ENCODE results near the gene TMEM258.
A peak's percentile ranks its signal among the peaks of the same experiment; 100 is the strongest.

Gene TMEM258

GRCh38 chr11:61792310-61793082 lies at the start of gene TMEM258, which contains the start of gene FEN1:
TMEM258 (minus strand) TSS chr11:61792599; CDS start chr11:61792558, 41 bp downstream.
FEN1 (plus strand) TSS chr11:61792911; CDS start chr11:61795362, 2,451 bp downstream.
- peak; percentile 86 for DNase-seq

GRCh38 chr11:61841636-61842527 lies 49.5 kb upstream of the TMEM258 start:
- no peak for DNase-seq

DNA sequence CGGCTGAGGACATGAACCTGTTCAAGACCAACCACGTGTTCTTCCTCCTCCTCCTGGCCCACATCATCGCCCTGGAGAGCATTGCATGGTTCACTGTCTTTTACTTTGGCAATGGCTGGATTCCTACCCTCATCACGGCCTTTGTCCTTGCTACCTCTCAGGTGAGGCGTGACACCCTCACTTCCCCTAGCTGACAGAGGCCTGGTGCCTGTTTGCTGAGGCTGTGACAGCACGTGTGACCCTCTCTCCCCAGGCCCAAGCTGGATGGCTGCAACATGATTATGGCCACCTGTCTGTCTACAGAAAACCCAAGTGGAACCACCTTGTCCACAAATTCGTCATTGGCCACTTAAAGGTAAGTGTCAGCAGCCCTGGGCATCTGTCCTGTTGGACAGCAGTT lies 48.0 kb upstream of the TMEM258 start:
- no peak for DNase-seq

DNA sequence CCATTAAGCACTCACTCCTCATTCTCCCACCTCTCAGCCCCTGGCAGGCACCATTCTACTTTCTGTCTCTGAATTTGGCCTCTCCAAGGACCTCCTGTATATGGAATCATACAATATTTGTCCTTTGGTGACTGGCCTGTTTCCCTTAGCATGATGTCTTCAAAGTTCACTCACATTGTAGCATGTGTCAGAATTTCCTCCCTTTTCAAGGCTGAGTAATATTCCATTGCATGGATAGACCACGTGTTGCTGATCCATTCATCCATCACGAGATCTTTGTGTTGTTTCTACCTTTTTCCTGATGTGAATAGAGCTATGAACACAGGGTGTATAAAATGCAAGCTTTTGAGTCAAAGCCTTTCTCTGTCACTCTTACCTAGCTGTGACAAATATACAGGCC lies 47.3 kb upstream of the TMEM258 start:
- DNase-seq, result no peak

DNA sequence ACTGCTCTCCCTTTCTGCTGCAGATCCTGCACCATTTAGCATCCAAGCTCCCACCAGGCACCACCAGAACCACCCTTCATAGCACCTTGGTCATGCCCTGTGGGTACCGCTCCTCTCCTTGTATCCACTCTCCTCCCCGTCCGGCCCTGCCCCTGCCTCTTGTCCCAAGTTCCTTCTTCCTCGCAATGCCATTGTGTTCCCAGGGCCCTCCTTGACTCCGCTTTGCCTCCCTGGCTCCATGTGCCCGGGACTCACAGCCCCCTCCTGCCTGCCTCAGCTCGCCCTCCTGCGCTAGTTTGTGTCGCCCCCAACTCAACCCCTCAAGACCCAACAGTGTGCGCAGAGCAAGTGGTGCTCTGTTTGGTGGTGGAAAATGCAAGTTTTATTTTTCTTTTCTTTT lies 46.5 kb upstream of the TMEM258 start:
- DNase-seq, result no peak

GRCh38 chr11:61838501-61838900 lies 46.1 kb upstream of the TMEM258 start:
- DNase-seq, result no peak

DNA sequence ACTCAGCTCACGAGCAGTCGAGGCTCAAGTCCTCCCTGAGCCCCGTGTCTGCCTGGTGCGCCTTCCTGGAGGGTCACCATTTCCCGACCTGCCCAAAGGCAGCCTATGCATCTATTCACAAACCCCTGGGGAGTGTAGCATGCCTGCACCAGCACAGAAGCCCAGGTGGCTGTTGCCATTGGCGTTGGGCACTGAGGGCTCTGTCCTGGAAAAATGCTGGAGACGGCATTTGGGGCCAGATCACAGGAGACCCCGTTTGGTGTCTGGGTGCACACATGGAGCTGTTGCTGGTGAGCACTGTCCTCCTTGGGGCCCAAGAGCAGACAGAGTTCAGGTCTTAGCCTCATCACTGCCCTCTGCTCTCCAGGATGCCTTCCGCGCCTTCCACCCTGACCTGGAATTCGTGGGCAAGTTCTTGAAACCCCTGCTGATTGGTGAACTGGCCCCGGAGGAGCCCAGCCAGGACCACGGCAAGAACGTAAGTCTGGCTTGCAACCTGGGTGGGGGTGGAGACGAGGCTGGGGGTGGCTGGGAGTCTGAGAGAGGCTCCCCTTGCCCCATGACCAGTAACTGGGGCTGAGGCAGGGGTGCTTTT lies 45.1 kb upstream of the TMEM258 start:
- DNase-seq, result no peak

GRCh38 chr11:61836193-61836592 lies 43.8 kb upstream of the TMEM258 start:
- DNase-seq, result no peak

- DNase-seq, result peak; percentile 64
Measured at GRCh38 chr11:61834278-61835048, 42.1 kb upstream of the TMEM258 start.

GRCh38 chr11:61833926-61834277 lies 41.5 kb upstream of the TMEM258 start:
- no peak for DNase-seq

DNA sequence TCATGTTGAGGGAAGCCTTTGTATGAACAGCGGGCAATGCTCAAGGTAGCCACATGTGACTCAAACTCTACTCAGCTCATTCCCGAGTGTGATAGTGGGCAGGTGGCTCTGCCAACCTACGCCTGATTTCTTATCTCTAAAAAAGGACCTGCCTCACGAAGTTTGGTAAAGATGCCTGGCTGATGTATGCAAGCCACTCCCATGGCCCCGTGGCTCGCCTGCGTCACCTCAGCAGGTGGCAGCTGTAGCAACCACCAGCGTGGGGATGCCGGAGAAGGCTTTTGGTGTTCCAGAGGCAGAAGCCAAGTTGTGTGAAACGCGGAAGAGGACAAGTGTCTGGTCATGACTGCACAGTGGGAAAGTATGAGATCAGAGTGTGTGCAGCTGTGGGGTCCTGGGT lies 41.1 kb upstream of the TMEM258 start:
- DNase-seq, result peak; percentile 49

GRCh38 chr11:61832754-61833153 lies 40.4 kb upstream of the TMEM258 start:
- no peak for DNase-seq

- no peak for DNase-seq
Measured at GRCh38 chr11:61832207-61832606, 39.8 kb upstream of the TMEM258 start.

DNA sequence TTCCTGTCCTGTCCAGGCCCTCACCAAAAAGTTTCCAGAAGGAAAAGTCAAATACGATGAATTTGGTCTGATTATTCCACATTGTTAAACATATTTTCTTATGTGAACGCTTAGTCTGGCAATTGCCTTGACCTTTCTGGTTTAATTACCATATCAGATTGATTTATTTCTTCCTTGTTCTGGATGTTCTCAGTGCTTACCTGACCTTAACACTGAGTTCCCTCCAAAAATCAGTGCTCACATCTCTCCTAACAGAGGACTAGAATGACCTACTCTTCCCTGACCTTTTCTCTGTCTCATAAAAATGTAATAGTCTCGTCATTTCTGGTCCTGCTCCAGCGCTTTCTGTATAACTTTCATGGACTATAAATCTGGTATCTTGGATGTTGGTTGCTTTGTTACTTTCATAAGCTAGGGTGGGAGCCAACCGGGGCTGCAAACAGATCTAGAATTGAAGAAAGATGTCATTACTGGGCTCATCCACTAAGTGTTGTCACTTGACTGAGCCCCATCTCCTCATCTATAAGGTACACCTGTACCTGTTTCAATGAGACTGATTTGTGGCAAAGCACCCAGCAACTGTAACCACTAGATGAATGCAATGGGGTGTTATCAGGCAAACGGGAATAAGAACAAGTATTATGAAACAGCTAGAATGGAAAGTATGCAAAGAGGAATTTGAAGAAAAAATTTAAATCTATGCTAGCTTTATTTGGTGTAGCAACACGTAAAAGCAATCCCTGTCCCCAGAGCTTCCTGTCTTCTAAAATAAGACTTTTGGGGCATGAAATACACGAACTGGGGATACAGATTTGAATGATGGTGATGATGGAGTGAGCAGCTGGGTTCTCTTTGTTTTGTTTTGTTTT lies 38.1 kb upstream of the TMEM258 start:
- no peak for DNase-seq

GRCh38 chr11:61829806-61830205 lies 37.4 kb upstream of the TMEM258 start:
- no peak for DNase-seq

DNA sequence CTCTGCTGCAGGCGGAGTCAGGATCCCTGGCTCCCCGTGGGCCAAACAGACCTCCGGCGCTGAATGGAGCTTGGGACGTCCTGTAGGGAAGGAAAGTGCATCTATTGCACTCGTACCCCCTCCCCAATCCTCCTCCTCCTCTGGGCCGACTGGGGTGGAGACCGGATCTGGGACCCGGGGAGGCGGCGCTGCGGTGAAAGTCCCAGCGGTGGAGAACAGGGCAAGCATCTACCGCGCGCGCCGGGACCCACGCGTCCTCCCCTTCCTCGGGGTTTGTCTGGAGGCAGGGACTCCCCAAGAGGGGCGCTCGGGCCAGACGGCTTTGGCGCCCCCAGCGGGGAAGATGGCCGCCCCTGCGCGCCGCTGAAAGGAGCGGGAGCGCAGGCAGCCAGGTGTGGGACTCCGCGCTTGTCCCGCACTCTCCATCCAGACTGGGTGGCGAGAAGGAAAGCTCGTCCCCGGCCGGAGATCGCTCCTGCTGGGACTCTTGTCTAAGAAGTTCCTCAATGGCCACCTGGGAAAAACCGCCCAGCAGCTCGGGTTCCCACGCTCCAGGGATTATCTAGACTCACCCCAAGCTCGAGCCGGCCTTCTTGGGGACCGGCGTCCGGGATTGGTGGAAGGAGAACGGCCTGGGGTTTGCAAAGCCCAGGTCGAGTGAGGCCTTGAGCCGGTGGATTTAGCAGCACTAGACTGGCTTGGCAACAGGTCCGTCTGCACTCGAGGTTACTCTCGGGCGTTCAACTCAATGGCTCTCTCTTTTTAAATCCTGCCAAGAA lies 36.4 kb upstream of the TMEM258 start:
- DNase-seq, result peak; percentile 58

GRCh38 chr11:61828379-61828628 lies 35.9 kb upstream of the TMEM258 start:
- DNase-seq, result no peak

GRCh38 chr11:61827571-61828378 lies 35.4 kb upstream of the TMEM258 start, which contains the start of gene FADS2:
FADS2 (plus strand) TSS chr11:61828300; CDS start chr11:61828391, 91 bp downstream.
- peak; percentile 90 for DNase-seq

GRCh38 chr11:61826930-61827570 lies 34.7 kb upstream of the TMEM258 start:
- DNase-seq, result no peak

DNA sequence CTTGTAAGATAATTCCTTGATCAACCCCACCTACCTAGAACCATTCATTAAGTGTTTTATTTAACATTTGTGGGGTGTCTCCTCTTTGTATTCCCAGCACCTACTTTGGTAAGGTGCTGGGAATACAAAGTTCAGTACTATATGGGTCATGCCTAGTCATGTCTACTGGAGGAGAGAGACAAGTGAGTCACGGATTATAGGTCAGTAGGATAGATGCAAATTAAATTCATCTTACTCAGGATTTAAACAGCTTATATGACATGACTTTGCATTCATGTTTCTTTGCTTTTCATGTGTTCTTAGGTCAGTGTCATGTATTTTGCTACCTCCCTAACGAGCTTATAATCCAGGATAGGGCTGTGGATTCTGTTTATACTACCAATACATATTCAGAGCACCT lies 27.8 kb upstream of the TMEM258 start:
- no peak for DNase-seq
